NCI-H748 (cell line): ENCODE measurements around the gene CEACAM3.

Experiments
- DNase-seq: peaks from one replicate; lab custom pipeline; 2025; ENCODE audit not compliant: unreplicated experiment; lab: John Stamatoyannopoulos, UW

The CEACAM3 gene

DNA sequence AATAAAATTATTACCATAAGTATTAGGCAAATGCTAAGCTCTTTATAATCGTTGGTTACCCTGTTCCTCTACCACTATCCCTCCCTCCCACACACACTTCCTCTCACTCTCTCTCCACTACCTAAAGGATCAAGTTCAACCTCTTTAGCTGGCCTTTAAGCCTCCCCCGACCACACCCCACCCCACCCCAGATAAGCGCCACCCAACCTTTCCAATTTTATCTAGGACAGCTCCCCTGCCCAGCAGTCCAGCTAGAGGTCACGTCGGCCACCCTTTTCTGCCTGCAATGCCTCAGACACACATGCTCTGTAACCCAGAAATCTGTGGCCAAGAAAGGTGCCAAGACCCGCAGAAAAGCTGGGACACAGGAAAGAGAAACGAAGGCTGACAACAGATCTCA, 47.0 kb downstream of the CEACAM3 start:
- no peak for DNase-seq

DNA sequence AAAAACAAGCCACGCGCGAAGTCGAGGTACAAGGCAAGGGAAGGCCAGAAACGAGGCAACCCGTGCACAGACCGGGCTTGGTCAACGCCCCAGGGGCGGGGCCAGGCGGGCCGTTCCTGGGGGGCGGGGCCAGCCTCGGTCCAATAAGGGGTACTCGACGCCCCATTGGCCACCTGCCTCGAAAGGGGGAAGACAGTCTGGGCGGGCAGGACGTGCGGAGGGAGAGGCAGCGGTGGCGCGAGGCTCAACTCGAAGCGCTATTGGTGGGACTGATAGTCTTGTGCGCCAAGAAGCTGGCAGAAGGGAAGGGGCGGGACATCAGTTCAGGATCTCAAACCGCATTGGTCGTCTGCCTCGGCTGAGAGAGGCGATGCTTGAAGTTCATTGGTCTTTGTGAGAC, 48.2 kb downstream of the CEACAM3 start, which contains the start of gene LYPD4:
Gene LYPD4, minus strand, starts transcription at position 83 of the 400 bp plus-strand sequence. CDS start 5,398 bp downstream, outside the sequence.
- DNase-seq, result no peak

DNA sequence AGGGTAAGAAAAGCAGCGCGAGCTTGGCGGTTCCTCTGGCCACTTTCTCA, 48.4 kb downstream of the CEACAM3 start, which contains the start of gene DMRTC2:
Gene DMRTC2, plus strand, starts transcription at position 42 of the 50 bp plus-strand sequence. CDS start 2,387 bp downstream, outside the sequence.
- DNase-seq, result no peak

DNA sequence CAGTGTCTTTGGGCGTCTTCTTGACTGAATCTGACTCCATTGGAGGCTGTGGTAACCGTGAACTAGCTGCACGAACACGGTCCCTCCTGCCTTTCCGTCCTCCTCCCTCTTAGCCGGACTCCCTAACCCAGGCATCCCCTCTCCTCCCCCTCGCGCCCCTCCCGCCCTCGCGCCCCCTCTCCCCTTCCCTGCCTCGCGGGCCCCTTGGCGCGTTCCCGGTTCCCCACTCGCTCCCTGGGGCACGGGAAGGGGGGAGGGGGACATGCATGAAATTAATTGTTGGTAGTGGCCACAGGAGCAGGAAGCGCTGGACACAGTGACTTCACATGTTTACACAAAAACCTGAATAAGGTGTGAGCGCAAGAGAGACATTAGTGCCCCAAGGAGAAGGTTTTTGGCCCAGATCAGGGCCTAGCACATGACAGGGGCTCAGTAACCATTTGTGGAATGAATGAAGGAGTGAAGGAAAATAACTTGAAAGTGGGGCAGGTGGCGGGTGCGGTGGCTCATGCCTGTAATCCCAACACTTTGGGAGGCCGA, 48.7 kb downstream of the CEACAM3 start:
- no peak for DNase-seq

DNA sequence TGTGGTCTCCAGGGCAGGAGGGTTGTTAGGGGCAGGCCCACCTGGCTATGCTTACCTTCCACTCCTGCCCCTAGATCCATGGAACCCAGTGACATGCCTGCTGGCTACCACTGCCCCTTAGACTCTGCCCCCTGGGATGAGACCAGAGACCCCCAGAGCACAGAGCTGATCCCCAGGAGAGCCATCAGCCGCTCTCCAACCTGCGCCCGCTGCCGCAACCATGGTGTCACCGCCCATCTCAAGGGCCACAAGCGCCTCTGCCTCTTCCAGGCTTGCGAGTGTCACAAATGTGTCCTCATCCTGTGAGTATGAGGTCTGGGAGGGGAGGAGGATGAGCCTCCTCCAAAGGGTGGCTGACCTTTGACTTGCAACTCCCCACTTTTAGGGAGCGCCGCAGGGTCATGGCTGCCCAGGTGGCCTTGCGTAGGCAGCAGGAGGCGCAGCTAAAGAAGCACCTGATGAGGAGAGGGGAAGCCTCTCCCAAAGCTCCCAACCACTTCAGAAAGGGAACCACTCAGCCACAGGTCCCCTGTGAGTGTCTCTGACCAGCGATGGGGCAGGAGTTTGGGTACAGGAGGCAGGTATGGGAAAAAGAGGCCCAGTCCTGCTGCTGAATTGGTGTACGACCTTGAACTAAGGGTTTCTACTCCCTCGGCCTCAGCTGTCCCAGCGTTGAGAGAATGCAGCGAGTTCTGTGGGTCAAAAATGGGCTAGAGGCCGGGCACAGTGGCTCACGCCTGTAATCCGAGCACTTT, 51.1 kb downstream of the CEACAM3 start:
- DNase-seq, result no peak

DNA sequence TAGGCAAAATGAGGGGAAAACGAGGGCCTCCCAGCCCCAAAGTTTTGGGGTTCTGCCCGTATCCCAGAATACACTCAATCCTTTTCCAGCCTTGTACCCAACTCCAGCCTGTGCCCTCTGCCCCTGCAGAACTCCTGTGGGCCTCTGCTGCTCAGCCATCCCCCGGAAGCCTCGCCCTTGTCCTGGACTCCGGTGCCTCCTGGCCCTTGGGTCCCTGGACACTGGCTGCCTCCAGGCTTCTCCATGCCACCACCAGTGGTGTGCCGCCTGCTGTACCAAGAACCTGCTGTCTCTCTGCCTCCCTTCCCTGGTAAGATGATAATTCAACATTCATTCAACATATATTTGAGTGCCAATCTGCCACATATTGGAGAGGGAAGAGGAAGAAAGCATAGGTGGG, 52.3 kb downstream of the CEACAM3 start:
- no peak for DNase-seq

DNA sequence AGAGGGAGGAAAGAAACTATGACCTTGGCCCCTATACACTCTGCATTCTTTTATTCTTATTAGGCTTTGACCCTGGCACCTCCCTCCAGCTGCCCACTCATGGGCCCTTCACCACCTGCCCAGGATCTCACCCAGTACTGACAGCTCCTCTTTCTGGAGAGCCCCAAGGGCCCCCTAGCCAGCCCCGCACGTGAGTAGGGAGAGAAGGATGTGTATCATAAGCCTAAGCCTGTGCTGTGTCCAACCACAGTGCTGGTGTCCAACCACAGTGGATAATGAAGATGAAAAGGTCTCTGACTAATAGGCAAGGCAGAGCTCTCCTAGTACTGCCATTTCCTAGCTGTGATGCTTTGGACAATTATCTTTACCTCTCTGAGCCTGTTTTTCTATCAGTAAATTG, 52.7 kb downstream of the CEACAM3 start:
- DNase-seq, result no peak

DNA sequence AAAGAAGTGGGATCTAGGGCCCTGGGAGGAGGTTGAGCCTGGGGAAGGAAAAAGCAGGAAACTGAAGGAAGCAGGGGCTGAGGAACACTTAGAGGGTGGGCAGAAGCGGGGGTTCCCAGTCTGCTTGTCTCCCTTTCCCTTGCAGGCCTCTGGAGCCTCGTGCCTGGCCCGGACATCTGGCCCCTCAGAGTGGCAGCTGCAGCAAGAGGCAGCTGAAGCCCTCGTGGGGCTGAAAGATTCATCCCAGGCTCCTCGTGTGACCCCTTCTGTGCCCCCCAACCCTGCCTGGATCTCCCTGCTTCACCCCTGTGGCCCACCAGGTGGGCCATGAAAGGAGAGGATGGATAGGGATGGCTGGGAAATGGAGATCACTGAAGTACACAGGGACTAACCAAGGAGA, 54.0 kb downstream of the CEACAM3 start:
- no peak for DNase-seq

DNA sequence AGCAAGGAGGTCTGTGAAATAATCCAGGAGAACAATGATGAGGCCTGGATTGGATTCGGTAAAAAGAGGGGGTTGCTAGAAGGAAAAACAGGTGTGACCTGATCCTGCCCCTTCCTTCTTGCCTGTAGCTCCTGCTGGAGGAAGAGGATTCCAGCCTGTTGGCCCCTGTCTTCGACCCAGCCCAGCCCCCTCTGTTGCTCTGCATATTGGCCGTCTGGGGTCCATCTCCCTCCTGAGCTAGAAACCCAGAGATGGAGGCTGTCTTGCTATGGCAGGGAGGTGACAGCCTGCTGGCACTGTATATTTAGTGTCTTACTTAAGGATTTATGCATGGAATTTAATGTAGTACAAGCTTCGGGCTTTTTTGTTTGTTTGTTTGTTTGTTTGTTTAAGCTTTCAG, 55.1 kb downstream of the CEACAM3 start:
- no peak for DNase-seq

DNA sequence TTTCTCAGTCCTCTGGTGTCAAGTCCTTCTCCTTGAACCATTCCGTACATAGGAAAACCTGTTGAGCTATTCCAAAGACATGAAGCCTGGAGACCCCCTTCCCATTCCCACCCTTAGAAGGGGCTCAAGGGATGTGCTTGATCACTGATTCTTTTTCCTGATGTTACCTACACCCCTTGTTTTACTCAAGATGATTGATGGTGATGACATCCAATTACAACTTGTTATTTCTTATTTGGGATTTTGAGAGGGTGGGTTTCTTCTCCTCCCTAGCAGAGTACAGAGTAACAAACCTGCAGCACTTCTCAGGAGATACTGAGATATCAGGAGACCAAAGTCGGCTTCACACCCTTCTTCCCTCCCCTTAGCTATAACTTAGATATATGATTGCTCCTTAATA, 57.0 kb downstream of the CEACAM3 start:
- DNase-seq, result no peak

DNA sequence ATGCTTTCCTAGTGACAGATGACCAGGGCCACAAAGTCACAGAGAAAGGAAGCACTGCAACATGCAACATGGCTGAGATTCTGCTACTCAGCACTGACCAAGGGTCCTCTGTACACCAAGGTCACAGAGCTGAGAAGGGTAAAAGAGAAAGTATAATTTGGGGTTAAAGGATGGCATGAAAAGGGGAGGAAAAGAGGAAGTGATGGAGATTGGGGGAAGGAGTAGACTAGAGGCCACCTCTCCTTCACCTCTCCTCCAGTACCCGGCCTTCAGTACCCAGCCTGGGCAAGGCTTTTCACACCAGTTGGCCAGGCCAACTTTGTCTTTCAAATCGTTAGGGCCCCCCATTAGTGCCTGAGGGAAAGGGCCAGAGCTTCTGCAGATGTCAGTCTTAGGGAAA, 57.4 kb downstream of the CEACAM3 start:
- DNase-seq, result no peak

DNA sequence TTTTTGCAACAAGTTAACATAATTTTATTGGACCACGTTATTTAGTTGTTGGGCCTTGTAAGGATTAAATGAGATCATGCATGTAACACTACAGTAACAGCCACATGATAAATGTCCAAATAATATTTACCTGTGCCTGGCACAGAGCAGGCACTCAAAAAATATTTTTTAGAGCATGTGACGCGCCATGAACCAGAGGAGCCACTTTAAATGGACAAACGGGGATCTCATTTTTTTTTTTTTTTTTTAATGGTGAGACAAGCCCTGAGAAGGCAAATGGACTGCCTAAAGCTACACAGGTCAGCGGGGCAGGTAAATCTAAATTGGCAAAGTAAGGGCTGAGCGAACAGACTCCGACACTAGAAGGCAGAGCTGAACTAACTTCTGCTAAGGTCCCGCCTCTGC, 62.8 kb downstream of the CEACAM3 start:
- no peak for DNase-seq

DNA sequence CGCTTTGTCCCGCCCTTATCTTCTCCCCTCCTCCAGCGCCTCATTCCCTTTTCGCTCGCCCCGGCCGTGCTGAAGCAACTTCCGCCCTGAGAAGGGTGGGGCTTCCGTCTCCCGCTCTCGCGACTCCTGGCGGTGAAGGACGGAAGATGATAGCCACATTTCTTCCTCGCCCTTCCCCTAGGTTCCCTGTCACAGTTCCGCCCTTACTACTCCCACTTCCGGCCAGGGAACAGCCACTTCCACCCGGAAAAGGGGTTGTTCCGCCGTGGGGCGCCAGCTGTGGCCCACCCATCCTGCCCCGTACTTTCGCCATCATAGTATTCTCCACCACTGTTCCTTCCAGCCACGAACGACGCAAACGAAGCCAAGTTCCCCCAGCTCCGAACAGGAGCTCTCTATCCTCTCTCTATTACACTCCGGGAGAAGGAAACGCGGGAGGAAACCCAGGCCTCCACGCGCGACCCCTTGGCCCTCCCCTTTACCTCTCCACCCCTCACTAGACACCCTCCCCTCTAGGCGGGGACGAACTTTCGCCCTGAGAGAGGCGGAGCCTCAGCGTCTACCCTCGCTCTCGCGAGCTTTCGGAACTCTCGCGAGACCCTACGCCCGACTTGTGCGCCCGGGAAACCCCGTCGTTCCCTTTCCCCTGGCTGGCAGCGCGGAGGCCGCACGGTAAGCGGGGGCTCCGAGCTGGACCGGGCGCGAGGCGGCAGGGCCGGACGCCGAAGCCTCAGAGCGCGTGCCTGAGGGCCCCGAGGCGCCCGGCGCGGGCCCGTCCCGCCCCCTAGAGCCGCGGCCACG, 63.4 kb downstream of the CEACAM3 start, which contains the start of gene RPS19:
Gene RPS19, plus strand, starts transcription at position 638 of the 801 bp plus-strand sequence. CDS start 520 bp downstream, outside the sequence.
- DNase-seq, result peak; percentile 99

DNA sequence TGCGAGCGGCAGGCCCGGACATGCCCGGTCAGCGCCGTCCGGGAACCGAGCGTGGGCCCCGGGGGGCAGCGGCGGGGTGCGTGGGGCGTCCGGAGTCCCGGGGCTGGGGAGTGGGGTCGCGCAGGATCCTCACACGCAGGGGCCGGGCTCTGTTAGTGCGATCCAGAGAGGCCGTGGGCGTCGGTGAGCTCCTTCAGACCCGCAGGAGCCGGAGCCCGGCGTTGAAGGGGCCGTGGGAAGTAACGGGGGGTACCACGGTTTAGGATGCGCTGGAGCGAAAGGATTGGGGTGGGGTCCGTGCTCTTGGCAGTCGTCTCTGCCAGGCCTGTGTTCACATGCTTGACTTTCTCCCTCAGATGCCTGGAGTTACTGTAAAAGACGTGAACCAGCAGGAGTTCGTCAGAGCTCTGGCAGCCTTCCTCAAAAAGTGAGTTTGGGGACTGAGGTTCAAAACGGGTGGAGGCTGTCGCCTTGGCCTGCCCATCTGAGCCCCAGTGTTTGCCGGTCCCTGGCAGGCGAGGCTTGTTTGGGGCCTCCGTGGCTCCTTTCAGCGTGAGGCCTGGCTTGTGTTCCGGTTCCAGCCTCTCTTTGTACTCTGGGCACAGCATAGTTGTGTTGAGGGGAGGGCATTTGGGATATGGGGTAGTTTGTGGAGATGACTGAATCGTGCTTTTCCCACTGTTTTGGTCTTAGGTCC, 64.2 kb downstream of the CEACAM3 start:
- peak; percentile 44 for DNase-seq
